ENCODE data around the gene ATXN3L.

The ATXN3L gene

GRCh38 chrX:13357925-13358324 is 38.1 kb upstream of the ATXN3L start:
- TF ChIP-seq CTCF (IDR thresholded peaks at IDR 0.05; ENCODE audit: low read depth, low read length), result no peak
- no peak for DNase-seq (ENCODE audit: extremely low read depth, low read depth)

GRCh38 chrX:13346646-13347045 is 26.8 kb upstream of the ATXN3L start:
- no peak for DNase-seq (ENCODE audit: extremely low read depth, low read depth)
- TF ChIP-seq CTCF (IDR thresholded peaks at IDR 0.05; ENCODE audit: low read depth, low read length), result no peak

- DNase-seq (ENCODE audit: extremely low read depth, low read depth), result no peak
- TF ChIP-seq CTCF (IDR thresholded peaks at IDR 0.05; ENCODE audit: low read depth, low read length), result no peak
These were observed 25.6 kb upstream of the ATXN3L start for GRCh38 chrX:13345438-13345837.

- DNase-seq (ENCODE audit: extremely low read depth, low read depth), result no peak
- no peak for TF ChIP-seq CTCF (IDR thresholded peaks at IDR 0.05; ENCODE audit: low read depth, low read length)
These were observed 25.2 kb upstream of the ATXN3L start for GRCh38 chrX:13345037-13345436.

GRCh38 chrX:13341491-13342101 is 21.7 kb upstream of the ATXN3L start:
- no peak for TF ChIP-seq CTCF (IDR thresholded peaks at IDR 0.05; ENCODE audit: low read depth, low read length)
- DNase-seq (ENCODE audit: extremely low read depth, low read depth), result no peak

GRCh38 chrX:13340182-13340791 is 20.4 kb upstream of the ATXN3L start:
- no peak for DNase-seq (ENCODE audit: extremely low read depth, low read depth)
- no peak for TF ChIP-seq CTCF (IDR thresholded peaks at IDR 0.05; ENCODE audit: low read depth, low read length)

GRCh38 chrX:13339607-13340006 is 19.8 kb upstream of the ATXN3L start:
- DNase-seq (ENCODE audit: extremely low read depth, low read depth), result no peak
- no peak for TF ChIP-seq CTCF (IDR thresholded peaks at IDR 0.05; ENCODE audit: low read depth, low read length)
